HG03025 (cell line): ENCODE data around the gene GOLGA3.
A peak's percentile ranks its signal among the peaks of the same experiment; 100 is the strongest.
"Not testable (repeated sequence)": the region's sequence is repeated elsewhere in the genome, so short reads cannot be mapped to it uniquely, and the experiment has no call there.

Experiments used
- ATAC-seq: cut with Tn5 transposase; IDR thresholded peaks from one replicate; pipeline ENCODE4 v1.9.1; 2021; ENCODE audit warnings: mild to moderate bottlenecking, moderate library complexity; ENCODE audit not compliant: unreplicated experiment, low FRiP score

The GOLGA3 gene

GRCh38 chr12:132828706-132829534 is at the start of gene GOLGA3:
GOLGA3 (minus strand) TSS chr12:132828869; CDS start chr12:132822128, 6,741 bp downstream.
- peak; percentile 90 for ATAC-seq

DNA sequence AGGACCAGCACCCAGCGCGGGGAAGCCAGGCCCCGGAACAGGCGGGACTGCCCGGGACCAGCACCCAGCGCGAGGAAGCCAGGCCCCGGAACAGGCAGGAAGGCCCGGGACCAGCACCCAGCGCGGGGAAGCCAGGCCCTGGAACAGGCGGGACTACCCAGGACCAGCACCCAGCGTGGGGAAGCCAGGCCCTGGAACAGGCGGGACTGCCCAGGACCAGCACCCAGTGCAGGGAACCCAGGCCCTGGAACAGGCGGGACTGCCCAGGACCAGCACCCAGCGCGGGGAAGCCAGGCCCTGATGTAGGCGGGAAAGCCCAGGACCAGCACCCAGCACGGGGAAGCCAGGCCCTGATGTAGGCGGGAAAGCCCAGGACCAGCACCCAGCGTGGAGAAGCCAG is 46.0 kb upstream of the GOLGA3 start:
- not testable (repeated sequence) for ATAC-seq

- no peak for ATAC-seq
Observed at GRCh38 chr12:132874175-132874574, 45.5 kb upstream of the GOLGA3 start.

DNA sequence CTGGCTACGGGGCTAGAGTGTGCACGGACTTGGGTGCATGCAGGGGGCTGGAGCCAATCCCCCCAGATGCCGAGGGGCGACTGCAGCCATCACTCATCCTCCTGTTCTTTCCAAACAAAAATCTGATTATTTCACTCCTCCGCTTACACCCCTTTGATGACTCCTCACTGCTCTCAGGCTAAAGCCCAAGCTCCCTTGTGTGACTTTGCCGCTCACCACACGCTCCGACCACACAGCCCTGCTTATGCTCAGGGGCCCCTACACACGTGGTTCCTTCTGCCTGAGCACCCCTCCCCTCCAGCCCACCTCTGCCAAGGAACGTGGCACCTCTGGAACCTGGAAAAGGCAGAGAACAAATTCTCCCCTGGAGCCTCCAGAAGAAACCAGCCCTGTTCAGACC is 45.1 kb upstream of the GOLGA3 start:
- no peak for ATAC-seq

- no peak for ATAC-seq
Observed at GRCh38 chr12:132872975-132873421, 44.3 kb upstream of the GOLGA3 start.

- no peak for ATAC-seq
Observed at GRCh38 chr12:132872073-132872855, 43.6 kb upstream of the GOLGA3 start.

- no peak for ATAC-seq
Observed at GRCh38 chr12:132869551-132869950, 40.9 kb upstream of the GOLGA3 start.

DNA sequence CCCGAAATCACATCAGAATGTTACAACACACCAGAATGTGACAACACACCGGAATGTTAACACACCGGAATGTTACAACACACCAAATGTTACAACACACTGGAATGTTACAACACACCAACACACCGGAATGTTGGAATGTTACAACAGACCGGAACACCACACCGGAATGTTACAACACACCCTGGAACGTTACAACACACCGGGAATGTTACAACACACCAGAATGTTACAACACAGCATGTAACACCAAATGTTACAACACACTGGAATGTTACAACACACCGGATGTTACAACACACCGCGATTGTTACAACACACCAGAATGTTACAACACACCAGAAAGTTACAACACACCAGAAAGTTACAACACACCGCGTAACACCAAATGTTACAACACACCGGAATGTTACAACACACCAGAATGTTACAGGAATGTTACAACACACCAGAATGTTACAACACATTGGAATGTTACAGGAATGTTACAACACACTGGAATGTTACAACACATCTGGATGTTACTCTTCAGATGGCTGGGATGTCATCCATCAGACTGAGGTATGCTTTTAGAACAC is 37.7 kb upstream of the GOLGA3 start:
- ATAC-seq = no peak

DNA sequence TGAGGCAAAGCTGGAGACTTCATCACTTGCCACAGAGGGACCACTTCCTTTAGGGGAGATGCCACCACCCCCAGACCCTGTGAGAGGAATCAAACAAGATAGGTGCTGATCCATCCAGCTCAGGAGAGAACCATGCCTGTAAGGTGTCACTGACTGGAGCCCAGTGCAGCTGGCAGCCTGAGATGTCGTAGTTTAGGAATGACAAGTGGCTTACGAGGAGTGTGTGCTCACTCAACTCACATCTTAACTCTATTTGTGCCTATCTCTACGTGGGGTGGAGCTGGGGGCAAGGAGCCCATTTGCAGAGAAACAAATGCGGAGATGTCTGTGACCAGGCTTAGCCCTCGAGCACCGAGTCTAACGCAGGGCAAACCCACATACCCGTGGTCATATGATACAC is 32.9 kb upstream of the GOLGA3 start:
- ATAC-seq = no peak

- ATAC-seq = no peak
Observed at GRCh38 chr12:132858718-132859266, 30.1 kb upstream of the GOLGA3 start.

DNA sequence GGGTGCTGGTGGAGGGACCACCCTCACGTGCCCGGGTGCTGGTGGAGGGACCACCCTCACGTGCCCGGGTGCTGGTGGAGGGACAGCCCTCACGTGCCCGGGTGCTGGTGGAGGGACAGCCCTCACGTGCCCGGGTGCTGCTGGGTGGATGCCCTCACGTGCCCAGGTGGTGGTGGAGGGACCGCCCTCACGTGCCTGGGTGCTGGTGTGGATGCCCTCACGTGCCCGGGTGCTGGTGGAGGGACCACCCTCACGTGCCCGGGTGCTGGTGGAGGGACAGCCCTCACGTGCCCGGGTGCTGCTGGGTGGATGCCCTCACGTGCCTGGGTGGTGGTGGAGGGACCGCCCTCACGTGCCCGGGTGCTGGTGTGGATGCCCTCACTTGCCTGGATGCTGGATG is 28.4 kb upstream of the GOLGA3 start:
- ATAC-seq = not testable (repeated sequence)

GRCh38 chr12:132856581-132856980 is 27.9 kb upstream of the GOLGA3 start:
- no peak for ATAC-seq

GRCh38 chr12:132855211-132855610 is 26.5 kb upstream of the GOLGA3 start:
- not testable (repeated sequence) for ATAC-seq

DNA sequence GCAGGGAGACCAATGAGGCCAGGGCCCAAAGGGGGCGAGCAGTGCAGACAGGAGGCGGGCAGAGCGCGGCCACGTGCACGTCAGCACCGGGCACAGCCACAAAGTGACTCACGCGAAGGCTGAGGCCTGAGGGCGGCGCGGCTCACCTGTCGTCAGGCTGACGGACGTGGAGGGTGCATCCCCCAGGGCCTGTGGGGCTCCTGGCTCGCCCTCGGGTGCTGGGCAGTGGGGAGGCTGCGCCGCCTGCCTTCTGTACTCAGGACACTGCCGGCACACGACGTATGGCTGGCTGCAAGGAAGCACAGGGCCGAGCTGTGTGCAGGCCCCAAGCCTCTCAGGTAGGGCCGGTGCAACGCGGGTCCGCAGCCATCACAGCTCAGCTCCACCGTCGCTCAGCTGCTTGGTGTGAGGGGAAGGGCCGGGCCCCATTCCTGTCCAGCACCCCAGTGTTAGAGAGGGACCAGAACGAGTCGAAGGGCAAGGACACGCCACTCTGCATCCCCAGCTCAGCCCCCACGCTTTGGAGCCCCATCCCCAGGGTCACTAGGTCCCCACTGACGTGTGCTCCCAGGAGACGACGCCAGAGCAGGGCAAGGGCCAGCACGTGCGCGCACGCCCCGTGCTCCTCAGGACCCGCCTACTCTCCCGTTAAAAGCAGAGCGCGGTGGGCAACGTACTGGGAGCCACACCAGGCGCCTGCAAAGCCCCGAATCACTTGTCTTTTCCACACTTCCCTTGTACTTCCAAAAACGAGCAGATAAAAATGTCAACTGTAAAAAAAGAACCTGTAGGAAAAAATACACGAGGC is 24.8 kb upstream of the GOLGA3 start:
- no peak for ATAC-seq

GRCh38 chr12:132852496-132852895 is 23.8 kb upstream of the GOLGA3 start:
- ATAC-seq = no peak

DNA sequence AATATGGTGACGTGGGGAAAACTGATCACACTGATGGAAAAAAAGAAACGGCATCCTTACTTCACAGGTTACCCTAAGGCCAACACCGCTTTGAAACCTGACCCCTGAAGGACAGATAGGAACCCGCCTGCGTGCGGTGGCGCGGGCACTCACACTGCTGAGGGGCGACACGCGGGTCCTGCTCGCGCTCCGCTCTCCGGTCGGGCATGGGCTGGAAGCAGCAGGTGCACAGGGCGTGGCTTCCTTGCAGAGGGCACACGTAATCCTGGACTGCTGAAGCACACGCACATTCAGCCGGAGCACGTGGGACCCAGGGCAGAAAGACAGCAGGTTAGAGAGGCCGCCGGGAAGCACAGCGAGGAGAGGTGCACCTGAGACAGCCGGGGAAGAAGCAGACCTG is 22.8 kb upstream of the GOLGA3 start:
- no peak for ATAC-seq

- no peak for ATAC-seq
Observed at GRCh38 chr12:132850291-132850690, 21.6 kb upstream of the GOLGA3 start.

DNA sequence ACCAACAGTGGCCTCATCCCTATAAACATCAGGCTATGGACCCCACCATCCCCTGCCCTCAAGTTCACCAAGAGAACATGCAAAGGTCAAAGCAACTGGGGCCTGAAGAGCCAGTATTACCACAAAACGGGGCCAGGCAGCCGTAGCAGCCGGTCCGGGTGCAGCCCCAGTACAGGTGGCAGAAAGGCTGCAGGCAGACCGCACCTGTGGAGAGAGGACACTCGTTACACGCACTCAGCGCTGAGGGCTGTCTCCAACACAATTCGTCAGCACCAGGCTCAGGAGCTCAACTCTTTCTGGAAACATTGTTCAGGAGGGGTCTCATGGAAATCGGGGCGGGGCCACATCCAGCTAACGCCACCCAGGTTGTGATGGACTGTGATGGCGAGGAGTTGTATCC is 19.9 kb upstream of the GOLGA3 start:
- ATAC-seq = no peak

- no peak for ATAC-seq
Observed at GRCh38 chr12:132847363-132848356, 19.0 kb upstream of the GOLGA3 start.
